A549 (cell line): ENCODE results near the gene SLC9A9. TPM values are rescaled to one million over a fixed set of nuclear protein-coding genes. Genes with fewer than 3 reads are reported as not detected.

Source experiments
- ATAC-seq, 2 experiments: fragments of 200-7000 bp in 1 of 2; fragments of >200 bp in 1 of 2; cut with Nextera tagmentation in 1 of 2; cut with Tn5 transposase in 1 of 2; 3 replicates each; pipeline versions ENCODE4 v1.8.0 to v1.9.1; 2018 to 2020; ENCODE audit warnings: mild to moderate bottlenecking in 1 of 2, moderate library complexity in 1 of 2
- CTCF ChIA-PET: fragments of 300-600 bp; sonication (Branson Sonifier 250); formaldehyde crosslinking; extraction: SDS; loops from one replicate; lab custom pipeline; 2021; ENCODE audit warnings: antibody characterized with exemption, inconsistent platforms; lab: Yijun Ruan, JAX
- POLR2A ChIA-PET: fragments of 350-600 bp; formaldehyde crosslinking; extraction: SDS; loops from one replicate; lab custom pipeline; 2021; ENCODE audit warnings: antibody characterized with exemption, inconsistent platforms; lab: Yijun Ruan, JAX
- DNase-seq, 2 experiments: peaks; one replicate each; pipeline versions ENCODE4 v3.0.0 to v3.0.0-alpha.2; 2011 to 2016; ENCODE audit warnings: low read depth in 1 of 2, low spot score in 1 of 2
- FAIRE-seq: peaks from 2 replicates; lab custom pipeline; 2011; peaks lifted over from hg19 to GRCh38; lab: Jason Lieb, UNC
- H3K27ac ChIP-seq, 2 experiments: fragments of >200 bp; sonication (Bioruptor Twin); formaldehyde crosslinking; 3 replicates each; pipeline ENCODE4 v1.5.1; 2016 to 2017
- H3K4me1 ChIP-seq: fragments of >200 bp; sonication (Bioruptor Twin); formaldehyde crosslinking; 3 replicates; pipeline ENCODE4 v1.6.1; 2016
- H3K4me2 ChIP-seq: fragments of >200 bp; sonication (Bioruptor Twin); formaldehyde crosslinking; 3 replicates; pipeline ENCODE4 v1.6.1; 2016
- H3K4me3 ChIP-seq: fragments of >200 bp; sonication (Bioruptor Twin); formaldehyde crosslinking; 3 replicates; pipeline ENCODE4 v1.5.1; 2016
- H3K9me3 ChIP-seq: fragments of >200 bp; sonication (Bioruptor Twin); formaldehyde crosslinking; 3 replicates; pipeline ENCODE4 v1.6.1; 2016
- BHLHE40 ChIP-seq: IDR thresholded peaks from 2 replicates; pipeline ENCODE4 v1.6.1; 2012; ENCODE audit warnings: low read depth, low read length, inconsistent platforms
- CHD2 ChIP-seq: fragments of 150-350 bp; IDR thresholded peaks from 2 replicates; pipeline ENCODE4 v1.6.1; 2014; ENCODE audit warnings: low read length; ENCODE audit not compliant: partially characterized antibody
- CHD4 ChIP-seq: fragments of 200-600 bp; sonication (generic); IDR thresholded peaks from 2 replicates; pipeline ENCODE4 v1.6.1; 2016; ENCODE audit warnings: antibody characterized with exemption, mild to moderate bottlenecking, borderline replicate concordance
- CTCF ChIP-seq: fragments of >200 bp; sonication (Bioruptor Twin); formaldehyde crosslinking; IDR thresholded peaks from 3 replicates; pipeline ENCODE4 v1.5.1; 2016
- E2F6 ChIP-seq: IDR thresholded peaks from 2 replicates; pipeline ENCODE4 v1.6.1; 2012; ENCODE audit warnings: low read depth, borderline replicate concordance
- ELK1 ChIP-seq: fragments of 150-350 bp; IDR thresholded peaks from 2 replicates; pipeline ENCODE4 v1.6.1; 2014; ENCODE audit warnings: low read depth, mild to moderate bottlenecking, low read length
- FOSB ChIP-seq: fragments of 250-450 bp; sonication (Bioruptor Pico); IDR thresholded peaks from 2 replicates; pipeline ENCODE4 v1.5.0; 2020; ENCODE audit warnings: mild to moderate bottlenecking, moderate library complexity
- FOXS1 ChIP-seq: fragments of 250-450 bp; sonication (Bioruptor Pico); IDR thresholded peaks from 2 replicates; pipeline ENCODE4 v1.5.0; 2020; ENCODE audit warnings: mild to moderate bottlenecking, moderate library complexity
- HDAC2 ChIP-seq: fragments of 200-600 bp; sonication (generic); IDR thresholded peaks from 2 replicates; pipeline ENCODE4 v1.6.1; 2016
- HOXA7 ChIP-seq: fragments of 250-450 bp; sonication (Bioruptor Pico); IDR thresholded peaks from 2 replicates; pipeline ENCODE4 v1.5.0; 2020; ENCODE audit warnings: mild to moderate bottlenecking, moderate library complexity
- HOXB13 ChIP-seq: fragments of 250-450 bp; sonication (Bioruptor Pico); IDR thresholded peaks from 2 replicates; pipeline ENCODE4 v1.5.0; 2020; ENCODE audit warnings: low read depth, mild to moderate bottlenecking, moderate library complexity
- KDM5A ChIP-seq: fragments of 200-600 bp; sonication (generic); IDR thresholded peaks from 2 replicates; pipeline ENCODE4 v1.6.1; 2016; ENCODE audit warnings: antibody characterized with exemption, mild to moderate bottlenecking
- MAFK ChIP-seq: fragments of 450-650 bp; IDR thresholded peaks from 2 replicates; pipeline ENCODE4 v1.6.1; 2014; ENCODE audit not compliant: partially characterized antibody
- MAX ChIP-seq: IDR thresholded peaks from 2 replicates; pipeline ENCODE4 v1.6.1; 2012
- MAZ ChIP-seq: fragments of 150-350 bp; IDR thresholded peaks from 2 replicates; pipeline ENCODE4 v1.6.1; 2014; ENCODE audit warnings: antibody characterized with exemption, low read depth, low read length, borderline replicate concordance
- NFE2L2 ChIP-seq: fragments of 150-350 bp; conservative IDR thresholded peaks from 2 replicates; pipeline ENCODE4 v1.6.1; 2014; ENCODE audit warnings: low read length
- NPAS2 ChIP-seq: fragments of 250-450 bp; sonication (Bioruptor Pico); IDR thresholded peaks from 2 replicates; pipeline ENCODE4 v1.8.0; 2022; ENCODE audit warnings: mild to moderate bottlenecking, moderate library complexity, borderline replicate concordance
- NR3C1 ChIP-seq: fragments of >200 bp; sonication (Bioruptor Twin); formaldehyde crosslinking; IDR thresholded peaks from 3 replicates; pipeline ENCODE4 v1.6.1; 2017
- PBX3 ChIP-seq: IDR thresholded peaks from 2 replicates; pipeline ENCODE4 v1.6.1; 2012
- PHF8 ChIP-seq: fragments of 200-600 bp; sonication (generic); IDR thresholded peaks from 2 replicates; pipeline ENCODE4 v1.6.1; 2016; ENCODE audit warnings: low read depth, mild to moderate bottlenecking, antibody characterized with exemption, moderate library complexity, borderline replicate concordance
- POLR2A ChIP-seq: IDR thresholded peaks from 2 replicates; pipeline ENCODE4 v1.6.1; 2012; ENCODE audit warnings: mild to moderate bottlenecking, low read length
- TP53 ChIP-seq: fragments of 250-450 bp; sonication (Bioruptor Pico); IDR thresholded peaks from 2 replicates; pipeline ENCODE4 v1.5.0; 2021; ENCODE audit warnings: mild to moderate bottlenecking, moderate library complexity
- ZC3H11A ChIP-seq: fragments of 450-650 bp; IDR thresholded peaks from 2 replicates; pipeline ENCODE4 v1.6.1; 2014; ENCODE audit warnings: antibody characterized with exemption, mild to moderate bottlenecking
- ZFP36 ChIP-seq: fragments of 450-650 bp; IDR thresholded peaks from 2 replicates; pipeline ENCODE4 v1.6.1; 2014; ENCODE audit warnings: borderline replicate concordance; ENCODE audit not compliant: partially characterized antibody
- ZSCAN20 ChIP-seq: fragments of 250-450 bp; sonication (Bioruptor Pico); IDR thresholded peaks from 2 replicates; pipeline ENCODE4 v1.8.0; 2022; ENCODE audit warnings: mild to moderate bottlenecking, moderate library complexity
- WGBS: methylation state at CpG from one replicate; pipeline ENCODE4 v1.1.6; 2017; ENCODE audit errors: missing lambda C conversion rate; 5-methylcytosine and 5-hydroxymethylcytosine counted together
- polyA plus RNA-seq, 4 experiments: library from polyadenylated mRNA; depleted of rRNA in 3 of 4; stranded (reverse); fragments of >200 nt; fragmentation: RNase III in 1 of 4; extraction: RNeasy Plus Mini Kit Qiagen cat#74134 plus additional on column Dnase treatment in 1 of 4; gene quantifications; 2 replicates in 3 of 4; 3 replicates in 1 of 4; pipeline ENCODE4 v1.2.3, GENCODE V29; 2011 to 2017

The SLC9A9 gene
- polyA plus RNA-seq, 2 of the 4 experiments (the other 2 are of a cell fraction), result 0.10 to 0.32 TPM

GRCh38 chr3:143334231-143334630 lies 514.0 kb downstream of the SLC9A9 start (continued):
- TF ChIP-seq CTCF (no peak), PHF8 (no peak), TP53 (CRISPR knock-in tag) (no peak), HOXB13 (CRISPR knock-in tag) (no peak), PBX3 (no peak), ELK1 (no peak), POLR2A (no peak)

GRCh38 chr3:143333367-143333766 lies 514.9 kb downstream of the SLC9A9 start:
- ATAC-seq (no peak), DNase-seq (no peak), FAIRE-seq (no peak)
- 0% methylated on average over 2 of the region's 2 CpGs for WGBS
- ChIA-PET CTCF (no interaction called here), POLR2A (no interaction called here)
- Histone ChIP-seq H3K9me3 (no peaks in the 10 kb centered on the region), H3K4me3 (no peak overlapping the region), H3K4me2 (no peak overlapping the region), H3K4me1 (no peaks in the 10 kb centered on the region), H3K27ac (no peak overlapping the region)
- TF ChIP-seq KDM5A, result no peak
- no peak for TF ChIP-seq CHD4
- no peak for TF ChIP-seq ZSCAN20 (CRISPR knock-in tag)
- TF ChIP-seq MAFK, result no peak
- TF ChIP-seq E2F6, result no peak
- no peak for TF ChIP-seq TP53 (CRISPR knock-in tag)
- TF ChIP-seq MAX, result no peak
- no peak for TF ChIP-seq MAZ
- TF ChIP-seq FOXS1, result no peak

GRCh38 chr3:143332026-143332425 lies 516.2 kb downstream of the SLC9A9 start:
- ChIA-PET POLR2A (no interaction called here), CTCF (interaction anchor here (0.9 kb wide), 1 partner anchor 312 kb away, joined by 3 read pairs; no protein-coding TSS in a partner anchor)
- Histone ChIP-seq H3K4me3 (no peak overlapping the region), H3K4me1 (no peaks in the 10 kb centered on the region), H3K4me2 (no peak overlapping the region), H3K9me3 (no peaks in the 10 kb centered on the region), H3K27ac (no peak overlapping the region)
- DNase-seq (no peak), ATAC-seq (no peak), FAIRE-seq (no peak)
- WGBS, result 0% methylated on average over 1 of the region's 1 CpG
- no peak for TF ChIP-seq FOSB (CRISPR knock-in tag)
- TF ChIP-seq ZFP36, result no peak
- no peak for TF ChIP-seq NR3C1

- H3K27ac ChIP-seq, result no peak overlapping the region
- DNase-seq (no peak), FAIRE-seq (no peak), ATAC-seq (no peak)
- no peak for TF ChIP-seq HOXA7
- no peak for TF ChIP-seq NPAS2 (CRISPR knock-in tag)
- TF ChIP-seq NFE2L2, result no peak
- TF ChIP-seq HDAC2, result no peak
- no peak for TF ChIP-seq BHLHE40
- no peak for TF ChIP-seq CHD2
- no peak for TF ChIP-seq ZC3H11A
- no peak for TF ChIP-seq POLR2A
- no peak for TF ChIP-seq PHF8
- no peaks in the 10 kb centered on the region for H3K9me3 ChIP-seq
- ChIA-PET CTCF (interaction anchor here (0.8 to 0.9 kb wide), 2 partner anchors 17 to 313 kb away, joined by 3 read pairs; no protein-coding TSS in a partner anchor), POLR2A (no interaction called here)
- no peak overlapping the region for H3K4me3 ChIP-seq
- WGBS, result 49% methylated on average over 5 of the region's 5 CpGs
- H3K4me2 ChIP-seq, result no peak overlapping the region
- no peaks in the 10 kb centered on the region for H3K4me1 ChIP-seq
Measured at GRCh38 chr3:143331350-143331749, 516.9 kb downstream of the SLC9A9 start.
